GM18907 (cell line): ENCODE measurements around the gene TSHZ1.
"Not testable (repeated sequence)": the region's sequence is repeated elsewhere in the genome, so short reads cannot be mapped to it uniquely, and the experiment has no call there.

Experiments
- ATAC-seq: cut with Tn5 transposase; IDR thresholded peaks from one replicate; pipeline ENCODE4 v1.9.1; 2021; ENCODE audit warnings: mild to moderate bottlenecking, moderate library complexity; ENCODE audit not compliant: unreplicated experiment

TSHZ1 gene

GRCh38 chr18:75183524-75183923 lies 27.1 kb upstream of the TSHZ1 start:
- no peak for ATAC-seq

- no peak for ATAC-seq
Measured at GRCh38 chr18:75183973-75184493, 26.6 kb upstream of the TSHZ1 start.

GRCh38 chr18:75185460-75185859 lies 25.1 kb upstream of the TSHZ1 start:
- no peak for ATAC-seq

- ATAC-seq = not testable (repeated sequence)
Measured at GRCh38 chr18:75187702-75188101, 22.9 kb upstream of the TSHZ1 start.

- no peak for ATAC-seq
Measured at GRCh38 chr18:75189696-75190095, 20.9 kb upstream of the TSHZ1 start.

GRCh38 chr18:75192899-75193298 lies 17.7 kb upstream of the TSHZ1 start:
- no peak for ATAC-seq

- no peak for ATAC-seq
Measured at GRCh38 chr18:75198036-75198435, 12.6 kb upstream of the TSHZ1 start.

GRCh38 chr18:75199327-75199726 lies 11.3 kb upstream of the TSHZ1 start:
- ATAC-seq = no peak

GRCh38 chr18:75200071-75200470 lies 10.5 kb upstream of the TSHZ1 start:
- ATAC-seq = no peak

GRCh38 chr18:75200605-75201280 lies 9.9 kb upstream of the TSHZ1 start:
- ATAC-seq = no peak

- ATAC-seq = no peak
Measured at GRCh38 chr18:75201282-75202270, 9.0 kb upstream of the TSHZ1 start.

- ATAC-seq = no peak
Measured at GRCh38 chr18:75202696-75203365, 7.8 kb upstream of the TSHZ1 start.

GRCh38 chr18:75203416-75204268 lies 7.0 kb upstream of the TSHZ1 start:
- ATAC-seq = no peak

- no peak for ATAC-seq
Measured at GRCh38 chr18:75204269-75204731, 6.3 kb upstream of the TSHZ1 start.

GRCh38 chr18:75204732-75205513 lies 5.7 kb upstream of the TSHZ1 start:
- ATAC-seq = no peak

GRCh38 chr18:75205514-75206132 lies 5.0 kb upstream of the TSHZ1 start:
- no peak for ATAC-seq

GRCh38 chr18:75206452-75207309 lies 3.9 kb upstream of the TSHZ1 start:
- no peak for ATAC-seq
